K562 (cell line): Measurements from ENCODE around the gene EVL. TPM values are rescaled to one million over a fixed set of nuclear protein-coding genes. Genes with fewer than 3 reads are reported as not detected.

Source experiments
- ATAC-seq: fragments of 200-7000 bp; cut with Tn5 transposase; 3 replicates; pipeline ENCODE4 v1.9.1; 2020; ENCODE audit warnings: moderate library complexity
- BruUV-seq: library from RNA; stranded (reverse); fragments of 400-500 nt; replicated peaks from 2 replicates; lab custom pipeline; 2021; lab: Mats Ljungman, UMichigan
- CTCF ChIA-PET: fragments of 300-600 bp; formaldehyde crosslinking; extraction: SDS; loops from one replicate; lab custom pipeline; 2021; ENCODE audit warnings: low intra/inter-chr PET ratio; lab: Yijun Ruan, JAX
- POLR2A ChIA-PET: fragments of 300-600, 350-650 bp; sonication (Branson Sonifier 250); formaldehyde crosslinking; extraction: SDS; loops from one replicate; lab custom pipeline; 2021; ENCODE audit warnings: antibody characterized with exemption, inconsistent platforms; lab: Yijun Ruan, JAX
- DNase-seq, 4 experiments: peaks; one replicate each; pipeline versions ENCODE4 v3.0.0 to v3.0.0-alpha.2; 2011 to 2018; ENCODE audit warnings: low spot score in 3 of 4, mixed read lengths in 3 of 4; ENCODE audit errors: extremely low read depth in 1 of 4
- FAIRE-seq: peaks from 2 replicates; lab custom pipeline; 2011; peaks lifted over from hg19 to GRCh38; lab: Jason Lieb, UNC
- H2AFZ ChIP-seq: 2 replicates; pipeline ENCODE4 v1.6.0; 2011; ENCODE audit warnings: low read depth, low read length, control low read depth, inconsistent platforms
- H3K27ac ChIP-seq: fragments of 200-600 bp; 3 replicates; pipeline ENCODE4 v1.8.0; 2011; ENCODE audit warnings: low read depth, mild to moderate bottlenecking, control low read depth, inconsistent platforms, low read length, moderate library complexity, mixed read lengths; ENCODE audit errors: extremely low read depth
- H3K27me3 ChIP-seq, 2 experiments: fragments of 300-600 bp in 1 of 2; 2 replicates in 1 of 2; 3 replicates in 1 of 2; pipeline versions ENCODE4 v1.6.0 to v1.8.0; 2011; ENCODE audit warnings: inconsistent platforms in 2 of 2, low read length in 2 of 2, mild to moderate bottlenecking in 1 of 2, mixed read lengths in 1 of 2, moderate library complexity in 1 of 2; ENCODE audit not compliant: control insufficient read depth in 2 of 2, insufficient read depth in 2 of 2
- H3K36me3 ChIP-seq: fragments of 300-600 bp; 3 replicates; pipeline ENCODE4 v1.8.0; 2011; ENCODE audit warnings: mild to moderate bottlenecking, low read length, inconsistent platforms; ENCODE audit not compliant: control insufficient read depth, insufficient read depth
- H3K4me1 ChIP-seq, 2 experiments: fragments of 200-600 bp in 1 of 2; replicated peaks in 1 of 2; 2 replicates in 1 of 2; 3 replicates in 1 of 2; pipeline versions ENCODE4 v1.5.1 to v1.8.0; 2011; ENCODE audit warnings: inconsistent platforms in 2 of 2, low read length in 2 of 2, mild to moderate bottlenecking in 1 of 2, mixed read lengths in 1 of 2, moderate library complexity in 1 of 2; ENCODE audit not compliant: control insufficient read depth in 2 of 2, insufficient read depth in 2 of 2
- H3K4me2 ChIP-seq: 2 replicates; pipeline ENCODE4 v1.6.1; 2011; ENCODE audit warnings: low read length, control low read depth, inconsistent platforms, mixed read lengths; ENCODE audit not compliant: insufficient read depth
- H3K4me3 ChIP-seq: fragments of 200-600 bp; sonication (generic), shearing (Covaris generic); 2 replicates; pipeline ENCODE4 v1.5.1; 2016; ENCODE audit warnings: control low read depth, inconsistent platforms
- H3K79me2 ChIP-seq: fragments of 200-600 bp; 3 replicates; pipeline ENCODE4 v1.8.0; 2011; ENCODE audit warnings: low read length, inconsistent platforms; ENCODE audit not compliant: control insufficient read depth, insufficient read depth
- H3K9ac ChIP-seq, 2 experiments: 2 replicates each; pipeline versions ENCODE4 v1.6.0 to v1.6.1; 2011; ENCODE audit warnings: low read depth in 2 of 2, low read length in 2 of 2, control low read depth in 1 of 2, inconsistent platforms in 1 of 2, mild to moderate bottlenecking in 1 of 2, mixed read lengths in 1 of 2; ENCODE audit not compliant: insufficient read depth in 1 of 2
- H3K9me1 ChIP-seq: one replicate; pipeline ENCODE4 v1.6.0; 2011; ENCODE audit warnings: inconsistent platforms, mild to moderate bottlenecking, low read length, moderate library complexity; ENCODE audit not compliant: control insufficient read depth, insufficient read depth
- H3K9me3 ChIP-seq: replicated peaks from 2 replicates; pipeline ENCODE4 v1.5.1; 2011; ENCODE audit warnings: low read depth, low read length, inconsistent platforms; ENCODE audit not compliant: control insufficient read depth, insufficient read depth
- H4K20me1 ChIP-seq: replicated peaks from 2 replicates; pipeline ENCODE4 v1.6.1; 2011; ENCODE audit warnings: low read length, inconsistent platforms, mixed read lengths; ENCODE audit not compliant: control insufficient read depth, insufficient read depth
- EWSR1 ChIP-seq: fragments of 450-650 bp; IDR thresholded peaks from 2 replicates; pipeline ENCODE4 v1.6.1; 2018; ENCODE audit warnings: borderline replicate concordance, mild to moderate bottlenecking, low read depth, moderate library complexity; ENCODE audit not compliant: partially characterized antibody
- GTF2E2 ChIP-seq: fragments of 200-800 bp; sonication (Bioruptor generic); IDR thresholded peaks from 2 replicates; pipeline ENCODE4 v1.6.1; 2016; ENCODE audit warnings: missing genetic modification characterization, missing compliant biosample characterization
- LEF1 ChIP-seq: fragments of 450-650 bp; IDR thresholded peaks from 2 replicates; pipeline ENCODE4 v1.6.1; 2016; ENCODE audit warnings: mild to moderate bottlenecking
- MAX ChIP-seq: sonication (generic); formaldehyde crosslinking; IDR thresholded peaks from 2 replicates; pipeline ENCODE4 v1.9.0; 2022; ENCODE audit warnings: mild to moderate bottlenecking, missing genetic modification reagents
- MBD2 ChIP-seq: sonication (generic); IDR thresholded peaks from 2 replicates; pipeline ENCODE4 v1.6.1; 2016; ENCODE audit warnings: low read depth, borderline replicate concordance
- PYGO2 ChIP-seq: fragments of 450-650 bp; IDR thresholded peaks from 2 replicates; pipeline ENCODE4 v1.6.1; 2016; ENCODE audit warnings: mild to moderate bottlenecking, missing genetic modification characterization, moderate library complexity, missing compliant biosample characterization
- RBM34 ChIP-seq: fragments of 200-400 bp; formaldehyde crosslinking; IDR thresholded peaks from 2 replicates; pipeline ENCODE4 v1.6.1; 2018; ENCODE audit warnings: low read length, borderline replicate concordance; ENCODE audit not compliant: insufficient read depth
- SETDB1 ChIP-seq: IDR thresholded peaks from one replicate; pipeline ENCODE4 v1.6.1; 2012; ENCODE audit warnings: low read length, control low read depth, inconsistent platforms
- SRSF3 ChIP-seq: fragments of 200-400 bp; formaldehyde crosslinking; IDR thresholded peaks from 2 replicates; pipeline ENCODE4 v1.6.1; 2016; ENCODE audit warnings: mild to moderate bottlenecking, low read length, moderate library complexity; ENCODE audit not compliant: insufficient read depth
- TGIF2 ChIP-seq: sonication (generic); formaldehyde crosslinking; IDR thresholded peaks from 2 replicates; pipeline ENCODE4 v1.8.1; 2022; ENCODE audit warnings: mild to moderate bottlenecking, missing genetic modification reagents, moderate library complexity
- in situ Hi-C: fragments of 300-500 bp; cut with MboI; formaldehyde crosslinking; loops from 4 replicates; pipeline ENCODE4 v1.15.0; 2018; ENCODE audit warnings: inconsistent platforms, mixed read lengths
- intact Hi-C: fragments of 100-400 bp; cut with micrococcal nuclease; formaldehyde crosslinking; loops from 2 replicates; pipeline ENCODE4 v1.14.2; 2022
- polyA plus RNA-seq, 8 experiments: library from polyadenylated mRNA; depleted of rRNA in 4 of 8; stranded (reverse) in 5 of 8; unstranded in 3 of 8; fragments of >200 nt; fragmentation: Nextera tagmentation in 2 of 8; fragmentation: Illumina TruSeq in 1 of 8; extraction: Ambion mirVana in 2 of 8; extraction: Trizol in 1 of 8; gene quantifications; 2 replicates each; pipeline versions ENCODE4 v1.2.1 to v1.2.3, GENCODE V29; 2011 to 2014; ENCODE audit warnings: inconsistent platforms in 1 of 8, missing spikeins in 1 of 8
- total RNA-seq, 7 experiments: library from RNA; depleted of rRNA in 6 of 7; stranded (reverse); fragments of >200 nt in 6 of 7; fragmentation: Illumina TruSeq in 2 of 7; extraction: Trizol in 2 of 7; gene quantifications; 2 replicates each; pipeline versions ENCODE4 v1.2.1 to v1.2.3, GENCODE V29; 2011 to 2021; ENCODE audit warnings: low replicate concordance in 1 of 7

EVL gene
- total and polyA plus RNA-seq, 9 of the 15 experiments (the other 6 are each of a cell fraction or from before 2014, with no cell fraction given) = 2.9 to 43.4 (median 23.9) TPM

DNA sequence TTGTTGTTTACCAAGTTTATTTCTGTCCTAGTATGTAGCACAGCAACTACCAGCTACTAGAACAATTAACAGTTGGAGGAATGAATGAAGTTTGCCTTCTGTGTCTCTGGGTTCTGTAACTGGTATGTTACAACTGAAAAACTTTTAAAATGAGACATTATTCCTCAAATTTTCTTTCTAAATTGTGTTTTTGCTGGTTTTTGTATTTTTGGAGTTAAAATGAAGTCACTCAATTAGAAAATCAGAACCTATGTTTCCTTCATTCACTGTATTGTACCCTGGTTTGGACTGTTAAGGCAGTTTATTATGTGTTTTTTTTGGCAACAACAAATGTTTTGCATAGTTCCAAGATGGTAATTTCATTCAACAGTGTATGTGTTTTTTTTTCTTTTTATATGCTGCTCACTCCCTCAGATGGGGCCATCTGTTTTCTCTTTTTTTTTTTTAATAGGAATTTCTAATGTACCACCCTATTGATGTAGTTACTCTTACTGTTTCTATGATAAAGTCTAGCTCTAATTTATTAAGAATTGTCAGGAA, 30.2 kb upstream of the EVL start:
- H3K4me3 ChIP-seq = no peak overlapping the region
- DNase-seq = no peak
- H2AFZ ChIP-seq = no peak overlapping the region
- intact Hi-C loops (no loop called here), in situ Hi-C loops (no loop called here)
- FAIRE-seq = no peak
- H3K4me1 ChIP-seq = peaks cover 0 to 5% of the 10 kb centered on the region in 2 experiments; a peak in 3 of 5 replicates
- no peaks in the 10 kb centered on the region for H3K9me3 ChIP-seq
- no peaks in the 10 kb centered on the region for H3K36me3 ChIP-seq
- BruUV-seq = no TSS peak
- H4K20me1 ChIP-seq = no peaks in the 10 kb centered on the region; the same call in 1 of the 2 replicates
- no peak overlapping the region for H3K9ac ChIP-seq
- TF ChIP-seq PYGO2 (tag) (no peak), GTF2E2 (tag) (no peak), SETDB1 (no peak), LEF1 (no peak), EWSR1 (no peak), TGIF2 (CRISPR knock-in tag) (no peak), MBD2 (no peak), RBM34 (no peak), MAX (CRISPR knock-in tag) (no peak), SRSF3 (no peak)
- no peaks in the 10 kb centered on the region for H3K27me3 ChIP-seq
- no peaks in the 10 kb centered on the region for H3K9me1 ChIP-seq
- ChIA-PET CTCF (no interaction called here), POLR2A (no interaction called here)
- H3K79me2 ChIP-seq = no peaks in the 10 kb centered on the region
- no peak overlapping the region for H3K27ac ChIP-seq
- ATAC-seq = no peak
- no peak overlapping the region for H3K4me2 ChIP-seq
